Thyroid gland (tissue), 4 donors: ENCODE data around the gene TMEM132D. TPM values are rescaled to one million over a fixed set of nuclear protein-coding genes. Genes with fewer than 3 reads are reported as not detected.

Source experiments
- DNase-seq, 2 donors: peaks; one replicate each; pipeline ENCODE4 v3.0.0-alpha.2; 2019
- H3K27ac ChIP-seq, 3 donors: fragments of 200-600 bp; sonication (generic); 1 replicate in 2 of 3; 2 replicates in 1 of 3; pipeline ENCODE4 v1.5.1; 2016 to 2019; ENCODE audit warnings: mild to moderate bottlenecking in 1 of 3, moderate library complexity in 1 of 3
- H3K27me3 ChIP-seq: fragments of 200-600 bp; sonication (generic); one replicate; pipeline ENCODE4 v1.5.1; 2019
- H3K36me3 ChIP-seq, 2 donors: fragments of 200-600 bp; sonication (generic); one replicate each; pipeline ENCODE4 v1.5.1; 2016 to 2019
- H3K4me1 ChIP-seq, 2 donors: fragments of 200-600 bp; sonication (generic); one replicate each; pipeline ENCODE4 v1.5.1; 2017 to 2019
- H3K4me3 ChIP-seq, 3 donors: fragments of 200-600 bp; sonication (generic); replicated peaks in 1 of 3; 1 replicate in 2 of 3; 2 replicates in 1 of 3; pipeline ENCODE4 v1.5.1; 2016; ENCODE audit warnings: mild to moderate bottlenecking in 1 of 3
- H3K9me3 ChIP-seq: fragments of 200-600 bp; sonication (generic); one replicate; pipeline ENCODE4 v1.5.1; 2017
- POLR2A ChIP-seq, 2 donors: fragments of 450-650 bp; IDR thresholded peaks; one replicate each; pipeline ENCODE4 v1.6.1; 2017; ENCODE audit warnings: antibody characterized with exemption in 2 of 2, mild to moderate bottlenecking in 2 of 2, moderate library complexity in 1 of 2
- WGBS, 2 donors: methylation state at CpG; one replicate each; pipeline ENCODE4 v1.1.5; 2017; 5-methylcytosine and 5-hydroxymethylcytosine counted together
- intact Hi-C: fragments of 100-400 bp; cut with DNase I; formaldehyde crosslinking; loops from one replicate; pipeline ENCODE4 v1.15.1; 2023
- total RNA-seq, 4 donors: library from RNA; depleted of rRNA; stranded (reverse); fragments of >200 nt; gene quantifications; one replicate each; pipeline ENCODE4 v1.2.3, GENCODE V29; 2016
- TF ChIP-seq, protein P1 (sequence below), 6 experiments: fragments of 200-600 bp in 3 of 6; fragments of 450-650 bp in 3 of 6; sonication (generic) in 3 of 6; IDR thresholded peaks; one replicate each; pipeline ENCODE4 v1.5.1; 2016 to 2019; ENCODE audit warnings: antibody characterized with exemption in 6 of 6, mild to moderate bottlenecking in 2 of 6, inconsistent platforms in 1 of 6, moderate library complexity in 1 of 6

Gene TMEM132D
- total RNA-seq, 4 donors from 2014 or later = not detected

DNA sequence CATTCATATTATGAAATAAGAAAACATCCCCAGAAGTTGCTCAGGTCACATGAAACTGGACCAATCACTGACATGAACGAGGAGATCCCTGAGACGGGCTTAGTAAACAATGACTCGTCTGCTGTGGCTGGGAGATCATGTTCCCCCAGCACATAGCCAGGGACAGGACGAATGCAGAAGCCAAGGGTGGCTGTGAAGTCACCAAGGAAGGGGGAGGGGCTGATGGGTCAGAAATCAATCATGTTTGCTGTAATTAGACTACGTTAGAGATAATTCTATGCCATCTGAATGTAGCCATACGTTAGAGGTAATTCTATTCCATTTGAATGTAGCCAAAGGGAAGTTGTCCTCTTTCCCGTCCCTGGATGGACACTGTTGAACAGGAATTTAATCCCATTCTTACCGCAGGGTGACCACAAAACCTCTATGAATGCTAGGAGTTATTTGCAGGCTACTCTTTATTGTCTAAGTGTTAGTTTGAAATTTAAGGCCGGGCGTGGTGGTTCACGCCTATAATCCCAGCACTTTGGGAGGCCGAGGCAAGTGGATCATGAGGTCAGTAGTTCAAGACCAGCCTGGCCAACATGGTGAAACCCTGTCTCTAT lies 332.9 kb downstream of the TMEM132D start:
- Histone ChIP-seq H3K9me3 (no peaks in the 10 kb centered on the region), H3K4me3 (no peak overlapping the region), H3K27ac (no peak overlapping the region), H3K36me3 (no peaks in the 10 kb centered on the region), H3K4me1 (no peaks in the 10 kb centered on the region), H3K27me3 (no peaks in the 10 kb centered on the region)
- TF ChIP-seq, protein P1, sequence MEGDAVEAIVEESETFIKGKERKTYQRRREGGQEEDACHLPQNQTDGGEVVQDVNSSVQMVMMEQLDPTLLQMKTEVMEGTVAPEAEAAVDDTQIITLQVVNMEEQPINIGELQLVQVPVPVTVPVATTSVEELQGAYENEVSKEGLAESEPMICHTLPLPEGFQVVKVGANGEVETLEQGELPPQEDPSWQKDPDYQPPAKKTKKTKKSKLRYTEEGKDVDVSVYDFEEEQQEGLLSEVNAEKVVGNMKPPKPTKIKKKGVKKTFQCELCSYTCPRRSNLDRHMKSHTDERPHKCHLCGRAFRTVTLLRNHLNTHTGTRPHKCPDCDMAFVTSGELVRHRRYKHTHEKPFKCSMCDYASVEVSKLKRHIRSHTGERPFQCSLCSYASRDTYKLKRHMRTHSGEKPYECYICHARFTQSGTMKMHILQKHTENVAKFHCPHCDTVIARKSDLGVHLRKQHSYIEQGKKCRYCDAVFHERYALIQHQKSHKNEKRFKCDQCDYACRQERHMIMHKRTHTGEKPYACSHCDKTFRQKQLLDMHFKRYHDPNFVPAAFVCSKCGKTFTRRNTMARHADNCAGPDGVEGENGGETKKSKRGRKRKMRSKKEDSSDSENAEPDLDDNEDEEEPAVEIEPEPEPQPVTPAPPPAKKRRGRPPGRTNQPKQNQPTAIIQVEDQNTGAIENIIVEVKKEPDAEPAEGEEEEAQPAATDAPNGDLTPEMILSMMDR (IDR thresholded peaks at IDR 0.05) = no peak
- TF ChIP-seq POLR2A (IDR thresholded peaks at IDR 0.05) = no peak
- no peak for DNase-seq
- intact Hi-C loops = no loop called here
- WGBS, 2 donors = 70 to 72% methylated on average over 12 of the region's 12 CpGs

DNA sequence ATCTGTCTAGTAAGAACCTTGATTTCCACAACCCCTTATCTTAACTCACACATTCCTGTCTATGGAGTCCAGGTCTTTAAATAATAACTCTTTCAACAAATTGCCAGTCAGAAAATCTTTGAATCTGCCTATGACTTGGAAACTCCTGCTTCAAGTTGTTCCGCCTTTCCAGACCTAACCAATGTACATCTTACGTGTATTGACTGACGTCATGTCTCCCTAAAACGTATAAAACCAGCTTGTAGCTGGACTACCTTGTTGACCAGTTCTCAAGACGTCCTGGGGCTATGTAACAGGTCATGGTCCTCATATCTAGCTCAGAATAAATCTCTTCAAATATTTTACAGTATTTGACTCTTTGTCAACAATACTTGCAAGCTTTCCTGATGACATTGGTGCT lies 337.0 kb downstream of the TMEM132D start:
- H3K36me3 ChIP-seq = no peaks in the 10 kb centered on the region
- 80 to 84% methylated on average over 5 of the region's 5 CpGs for WGBS, 2 donors
- no peak overlapping the region for H3K4me3 ChIP-seq
- no peak overlapping the region for H3K27ac ChIP-seq
- H3K9me3 ChIP-seq = no peaks in the 10 kb centered on the region
- no peak for TF ChIP-seq POLR2A (IDR thresholded peaks at IDR 0.05)
- TF ChIP-seq, protein P1 (IDR thresholded peaks at IDR 0.05) = no peak
- H3K27me3 ChIP-seq = no peaks in the 10 kb centered on the region
- intact Hi-C loops = no loop called here
- no peak for DNase-seq
- no peaks in the 10 kb centered on the region for H3K4me1 ChIP-seq

DNA sequence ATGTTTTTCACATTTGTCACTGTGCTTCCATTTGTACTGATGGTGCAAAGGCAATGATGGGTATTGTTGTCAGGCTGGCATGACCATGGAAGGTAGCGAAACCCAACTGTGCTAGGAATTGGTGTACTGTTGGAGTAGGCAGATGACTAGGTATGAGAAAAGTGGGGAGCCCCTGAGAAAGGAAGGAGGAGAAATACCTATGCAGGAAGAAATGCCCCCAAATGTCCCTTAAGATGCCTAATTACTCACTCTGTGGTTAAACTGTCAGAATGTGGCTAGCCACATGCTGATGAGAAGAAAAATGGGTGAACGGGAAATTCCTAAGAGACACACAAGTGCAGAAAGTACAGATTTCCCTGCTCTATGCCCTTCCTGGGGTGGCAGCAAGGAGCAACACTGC lies 339.1 kb downstream of the TMEM132D start:
- Histone ChIP-seq H3K4me3 (no peak overlapping the region), H3K4me1 (no peaks in the 10 kb centered on the region), H3K36me3 (no peaks in the 10 kb centered on the region), H3K9me3 (no peaks in the 10 kb centered on the region), H3K27ac (no peak overlapping the region), H3K27me3 (no peaks in the 10 kb centered on the region)
- intact Hi-C loops = no loop called here
- no peak for TF ChIP-seq POLR2A (IDR thresholded peaks at IDR 0.05)
- TF ChIP-seq, protein P1 (IDR thresholded peaks at IDR 0.05) = no peak
- WGBS, 2 donors = 77 to 88% methylated on average over 2 of the region's 2 CpGs
- no peak for DNase-seq

DNA sequence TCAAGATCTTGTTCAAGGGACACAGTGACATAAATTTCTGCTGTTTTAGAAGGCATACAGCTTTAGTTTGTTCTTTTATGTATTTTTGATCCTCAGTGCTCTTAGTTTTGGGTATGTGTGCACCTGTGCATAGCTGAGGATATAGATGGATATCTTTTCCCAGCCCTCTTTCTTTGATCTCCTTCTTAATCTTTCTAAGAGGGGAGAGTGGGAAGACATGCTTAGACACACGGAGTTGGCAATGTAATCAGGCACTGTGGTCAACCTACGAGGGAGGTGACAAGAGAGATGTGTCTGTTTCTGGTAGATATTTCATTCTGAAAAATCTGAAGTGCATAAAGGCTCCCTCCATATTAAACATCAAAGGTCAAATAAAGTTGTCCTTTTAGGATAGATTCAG lies 340.6 kb downstream of the TMEM132D start:
- H3K4me3 ChIP-seq = no peak overlapping the region
- H3K9me3 ChIP-seq = no peaks in the 10 kb centered on the region
- WGBS, 2 donors = 54 to 57% methylated on average over 2 of the region's 2 CpGs
- H3K4me1 ChIP-seq = no peaks in the 10 kb centered on the region
- no peaks in the 10 kb centered on the region for H3K27me3 ChIP-seq
- TF ChIP-seq POLR2A (IDR thresholded peaks at IDR 0.05) = no peak
- TF ChIP-seq, protein P1 (IDR thresholded peaks at IDR 0.05) = no peak
- no peak overlapping the region for H3K27ac ChIP-seq
- intact Hi-C loops = no loop called here
- DNase-seq = no peak
- H3K36me3 ChIP-seq = no peaks in the 10 kb centered on the region

DNA sequence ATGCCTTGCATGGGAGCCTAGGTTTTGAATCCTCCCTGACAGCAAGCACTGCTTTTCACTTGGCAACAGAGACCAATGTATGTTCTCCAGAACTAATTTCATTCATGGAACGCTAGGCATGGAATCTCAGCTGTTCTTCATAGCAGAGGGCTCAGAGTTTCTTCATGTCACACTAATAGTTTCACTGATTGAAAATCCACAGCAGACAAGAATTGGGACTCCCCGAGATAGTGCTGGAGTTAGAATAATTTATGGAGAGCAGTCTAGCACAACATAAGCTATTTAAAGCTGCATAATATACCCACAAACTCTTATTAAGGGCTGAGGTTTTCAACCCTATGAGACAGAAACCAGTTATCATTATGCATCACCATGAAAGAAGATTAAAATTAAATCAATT lies 342.5 kb downstream of the TMEM132D start:
- Histone ChIP-seq H3K4me1 (no peaks in the 10 kb centered on the region), H3K4me3 (no peak overlapping the region), H3K27me3 (no peaks in the 10 kb centered on the region), H3K36me3 (no peaks in the 10 kb centered on the region), H3K9me3 (no peaks in the 10 kb centered on the region), H3K27ac (no peak overlapping the region)
- intact Hi-C loops = no loop called here
- DNase-seq = no peak
- WGBS, 2 donors = 78% methylated on average over 2 of the region's 2 CpGs
- no peak for TF ChIP-seq POLR2A (IDR thresholded peaks at IDR 0.05)
- TF ChIP-seq, protein P1 (IDR thresholded peaks at IDR 0.05) = no peak
